IMR-90 (cell line): ENCODE data around the gene ZBTB4. TPM values are rescaled to one million over a fixed set of nuclear protein-coding genes. Genes with fewer than 3 reads are reported as not detected.

Experiments used
- ATAC-seq: fragments of 200-7000 bp; cut with Tn5 transposase; 2 replicates; pipeline ENCODE4 v1.9.1; 2020; ENCODE audit warnings: low read depth, mild to moderate bottlenecking, moderate library complexity
- BruUV-seq: library from RNA; stranded (reverse); fragments of 400-500 nt; replicated peaks from 2 replicates; lab custom pipeline; 2021; lab: Mats Ljungman, UMichigan
- CTCF ChIA-PET: fragments of 300-600 bp; formaldehyde crosslinking; extraction: SDS; loops from one replicate; lab custom pipeline; 2021; ENCODE audit warnings: antibody characterized with exemption; lab: Yijun Ruan, JAX
- POLR2A ChIA-PET: fragments of 300-600 bp; sonication (Branson Sonifier 250); formaldehyde crosslinking; loops from one replicate; lab custom pipeline; 2022; ENCODE audit warnings: antibody characterized with exemption; ENCODE audit not compliant: unreplicated experiment; lab: Charles Lee
- DNase-seq: peaks from one replicate; pipeline ENCODE4 v3.0.0; 2013
- H2AFZ ChIP-seq: replicated peaks from 2 replicates; pipeline ENCODE3; 2013; ENCODE audit warnings: low read length, mild to moderate bottlenecking; ENCODE audit not compliant: poor library complexity
- H2AK5ac ChIP-seq: 2 replicates; pipeline ENCODE4 v1.6.1; 2013; ENCODE audit warnings: low read depth, low read length, inconsistent platforms
- H2AK9ac ChIP-seq: replicated peaks from 2 replicates; pipeline ENCODE3; 2013; ENCODE audit warnings: mild to moderate bottlenecking, low read depth, low read length, moderate library complexity; ENCODE audit not compliant: poor library complexity
- H2BK120ac ChIP-seq: 2 replicates; pipeline ENCODE4 v1.6.1; 2013; ENCODE audit warnings: low read depth, low read length, inconsistent platforms
- H2BK15ac ChIP-seq: 3 replicates; pipeline ENCODE4 v1.6.1; 2013; ENCODE audit warnings: low read depth, low read length, inconsistent platforms
- H2BK20ac ChIP-seq: 2 replicates; pipeline ENCODE4 v1.6.1; 2013; ENCODE audit warnings: low read depth, mild to moderate bottlenecking, inconsistent platforms, low read length, moderate library complexity
- H2BK5ac ChIP-seq: 2 replicates; pipeline ENCODE4 v1.6.1; 2013; ENCODE audit warnings: mild to moderate bottlenecking, low read depth, low read length, inconsistent platforms; ENCODE audit not compliant: poor library complexity, severe bottlenecking
- H3K14ac ChIP-seq: replicated peaks from 2 replicates; pipeline ENCODE4 v1.6.1; 2013; ENCODE audit warnings: low read depth, low read length, inconsistent platforms
- H3K18ac ChIP-seq: 2 replicates; pipeline ENCODE4 v1.6.1; 2013; ENCODE audit warnings: low read depth, low read length, control low read depth
- H3K23ac ChIP-seq: 2 replicates; pipeline ENCODE4 v1.6.1; 2013; ENCODE audit warnings: low read depth, low read length, inconsistent platforms
- H3K27ac ChIP-seq: 2 replicates; pipeline ENCODE4 v1.5.1; 2013; ENCODE audit warnings: mild to moderate bottlenecking, control low read depth, low read length; ENCODE audit not compliant: insufficient read depth
- H3K27me3 ChIP-seq: 2 replicates; pipeline ENCODE4 v1.6.1; 2013; ENCODE audit warnings: low read length; ENCODE audit not compliant: control insufficient read depth, insufficient read depth
- H3K36me3 ChIP-seq: 2 replicates; pipeline ENCODE4 v1.6.1; 2013; ENCODE audit warnings: low read length, mixed read lengths; ENCODE audit not compliant: control insufficient read depth, insufficient read depth
- H3K4ac ChIP-seq: 2 replicates; pipeline ENCODE4 v1.6.1; 2013; ENCODE audit warnings: low read depth, low read length, inconsistent platforms
- H3K4me1 ChIP-seq: 2 replicates; pipeline ENCODE4 v1.6.1; 2013; ENCODE audit warnings: low read length, mixed read lengths; ENCODE audit not compliant: control insufficient read depth, insufficient read depth
- H3K4me2 ChIP-seq: 2 replicates; pipeline ENCODE4 v1.6.1; 2013; ENCODE audit warnings: low read depth, mild to moderate bottlenecking, control low read depth, low read length, moderate library complexity
- H3K4me3 ChIP-seq: 2 replicates; pipeline ENCODE4 v1.5.1; 2013; ENCODE audit warnings: low read depth, mild to moderate bottlenecking, control low read depth, low read length, moderate library complexity; ENCODE audit not compliant: insufficient read depth
- H3K56ac ChIP-seq: 2 replicates; pipeline ENCODE4 v1.6.1; 2013; ENCODE audit warnings: low read length, inconsistent platforms; ENCODE audit not compliant: insufficient read depth; ENCODE audit errors: extremely low read depth
- H3K79me1 ChIP-seq, 2 experiments: 2 replicates each; pipeline ENCODE4 v1.6.1; 2013; ENCODE audit warnings: low read length in 2 of 2, inconsistent platforms in 1 of 2, low read depth in 1 of 2
- H3K9ac ChIP-seq: 2 replicates; pipeline ENCODE4 v1.6.1; 2013; ENCODE audit warnings: low read depth, low read length, control low read depth
- H3K9me1 ChIP-seq: 2 replicates; pipeline ENCODE4 v1.6.1; 2013; ENCODE audit warnings: low read length, inconsistent platforms; ENCODE audit not compliant: insufficient read depth
- H3K9me3 ChIP-seq: 2 replicates; pipeline ENCODE4 v1.6.1; 2013; ENCODE audit warnings: low read length; ENCODE audit not compliant: control insufficient read depth, insufficient read depth
- H4K20me1 ChIP-seq: 2 replicates; pipeline ENCODE4 v1.6.1; 2013; ENCODE audit warnings: low read length, inconsistent platforms; ENCODE audit not compliant: insufficient read depth
- H4K5ac ChIP-seq: 2 replicates; pipeline ENCODE4 v1.6.1; 2013; ENCODE audit warnings: mild to moderate bottlenecking, low read depth, low read length, control low read depth
- H4K8ac ChIP-seq, 2 experiments: 2 replicates each; pipeline ENCODE4 v1.6.1; 2013; ENCODE audit warnings: low read depth in 2 of 2, low read length in 2 of 2, control low read depth in 1 of 2, inconsistent platforms in 1 of 2
- H4K91ac ChIP-seq: 2 replicates; pipeline ENCODE4 v1.6.1; 2013; ENCODE audit warnings: low read depth, low read length, inconsistent platforms; ENCODE audit not compliant: insufficient read depth
- BHLHE40 ChIP-seq: fragments of 150-350 bp; IDR thresholded peaks from 2 replicates; pipeline ENCODE4 v1.6.1; 2016; ENCODE audit warnings: mild to moderate bottlenecking, low read depth, low read length
- CEBPB ChIP-seq: IDR thresholded peaks from 2 replicates; pipeline ENCODE4 v1.6.1; 2012; ENCODE audit warnings: low read depth, low read length, improper control_type of control experiment
- CHD1 ChIP-seq: IDR thresholded peaks from 2 replicates; pipeline ENCODE4 v1.6.1; 2012; ENCODE audit warnings: low read depth, low read length, improper control_type of control experiment
- FOS ChIP-seq: fragments of 150-350 bp; IDR thresholded peaks from 2 replicates; pipeline ENCODE4 v1.6.1; 2016; ENCODE audit warnings: low read depth, low read length
- MAFK ChIP-seq: IDR thresholded peaks from 2 replicates; pipeline ENCODE4 v1.6.1; 2012; ENCODE audit warnings: low read depth, low read length, improper control_type of control experiment
- MAZ ChIP-seq: IDR thresholded peaks from 2 replicates; pipeline ENCODE4 v1.6.1; 2012; ENCODE audit warnings: low read depth, mild to moderate bottlenecking, low read length, improper control_type of control experiment, moderate library complexity, borderline replicate concordance
- MXI1 ChIP-seq: IDR thresholded peaks from 2 replicates; pipeline ENCODE4 v1.6.1; 2012; ENCODE audit warnings: low read depth, mild to moderate bottlenecking, low read length, moderate library complexity, borderline replicate concordance
- NFE2L2 ChIP-seq: fragments of 150-350 bp; IDR thresholded peaks from 2 replicates; pipeline ENCODE4 v1.6.1; 2016; ENCODE audit warnings: low read depth, mild to moderate bottlenecking, low read length
- POLR2A ChIP-seq: IDR thresholded peaks from 2 replicates; pipeline ENCODE4 v1.6.1; 2012; ENCODE audit warnings: mild to moderate bottlenecking, low read depth, low read length
- RAD21 ChIP-seq: IDR thresholded peaks from 2 replicates; pipeline ENCODE4 v1.6.1; 2012; ENCODE audit warnings: low read length, improper control_type of control experiment
- RCOR1 ChIP-seq: IDR thresholded peaks from 2 replicates; pipeline ENCODE4 v1.6.1; 2012; ENCODE audit warnings: mild to moderate bottlenecking, low read length, improper control_type of control experiment; ENCODE audit not compliant: insufficient replicate concordance
- RFX5 ChIP-seq: IDR thresholded peaks from 2 replicates; pipeline ENCODE4 v1.8.0; 2012; ENCODE audit warnings: low read depth, mild to moderate bottlenecking, low read length, moderate library complexity
- SMC3 ChIP-seq: fragments of 150-350 bp; IDR thresholded peaks from 2 replicates; pipeline ENCODE4 v1.6.1; 2016; ENCODE audit warnings: low read depth, mild to moderate bottlenecking, antibody characterized with exemption, low read length, moderate library complexity
- WGBS, 2 experiments: methylation state at CpG; one replicate each; pipeline versions ENCODE4 v1.1.5 to v1.1.7; 2013; ENCODE audit warnings: missing lambda C conversion rate in 2 of 2; ENCODE audit not compliant: insufficient read length in 1 of 2; ENCODE audit errors: extremely low coverage in 2 of 2; 5-methylcytosine and 5-hydroxymethylcytosine counted together
- dilution Hi-C: fragments of 300-500 bp; cut with HindIII; formaldehyde crosslinking; loops from one replicate; pipeline ENCODE4 v1.14.3; 2018; ENCODE audit warnings: low sequenced_read_pairs; ENCODE audit not compliant: unreplicated experiment
- in situ Hi-C: fragments of 300-500 bp; cut with MboI; formaldehyde crosslinking; loops from 3 replicates; pipeline ENCODE4 v1.14.3; 2019; ENCODE audit warnings: low sequenced_read_pairs, inconsistent platforms, mixed read lengths
- intact Hi-C: fragments of 100-400 bp; cut with micrococcal nuclease; formaldehyde crosslinking; loops from 2 replicates; pipeline ENCODE4 v1.10.0; 2022
- polyA plus RNA-seq, 3 experiments: library from polyadenylated mRNA; depleted of rRNA; stranded (reverse); fragments of >200 nt; gene quantifications; 2 replicates each; pipeline ENCODE4 v1.2.3, GENCODE V29; 2012; ENCODE audit warnings: low replicate concordance in 1 of 3
- total RNA-seq: library from RNA; depleted of rRNA; stranded (reverse); fragments of >200 nt; gene quantifications from 2 replicates; pipeline ENCODE4 v1.2.3, GENCODE V29; 2012
- TF ChIP-seq, protein P1 (sequence below): fragments of 150-350 bp; IDR thresholded peaks from 2 replicates; pipeline ENCODE4 v1.6.1; 2016; ENCODE audit warnings: low read depth, mild to moderate bottlenecking, low read length, moderate library complexity, borderline replicate concordance
- TF ChIP-seq, protein P2 (sequence below): fragments of 150-350 bp; IDR thresholded peaks from 2 replicates; pipeline ENCODE4 v1.6.1; 2017; ENCODE audit warnings: mild to moderate bottlenecking, antibody characterized with exemption, low read length, low read depth
- TF ChIP-seq, protein P3 (sequence below): conservative IDR thresholded peaks from 2 replicates; pipeline ENCODE4 v1.5.1; 2012; ENCODE audit warnings: mild to moderate bottlenecking, low read depth, low read length, improper control_type of control experiment

ZBTB4 gene
- total and polyA plus RNA-seq, 2 of the 4 experiments (the other 2 are of a cell fraction) = 6.3 to 20.3 TPM

DNA sequence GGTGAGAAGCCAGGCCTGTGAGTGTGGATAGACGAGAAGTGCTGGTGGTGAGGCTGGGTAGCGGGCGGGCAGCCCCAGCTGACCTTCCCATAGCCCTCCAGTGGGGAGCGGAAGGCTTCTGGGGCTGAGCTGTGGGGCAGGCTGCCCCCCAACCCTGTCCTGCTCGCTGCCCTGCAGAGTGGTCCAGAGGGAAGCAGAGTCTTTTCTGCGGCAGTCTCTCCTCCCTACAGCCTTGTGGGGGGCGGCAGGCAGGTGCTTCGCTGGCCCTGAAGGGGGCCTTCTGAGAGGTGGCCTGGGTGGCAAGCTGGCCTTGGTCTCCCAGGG lies 68.0 kb downstream of the ZBTB4 start:
- DNase-seq (no peak), ATAC-seq (no peak)
- H3K9me3 ChIP-seq = no peaks in the 10 kb centered on the region
- no peak overlapping the region for H3K9ac ChIP-seq
- in situ Hi-C loops = no loop called here
- no TSS peak for BruUV-seq
- dilution Hi-C loops = no loop called here
- H2AFZ ChIP-seq = no peak overlapping the region
- H2BK15ac ChIP-seq = no peak overlapping the region
- H4K91ac ChIP-seq = no peak overlapping the region
- H2BK120ac ChIP-seq = no peak overlapping the region
- H4K5ac ChIP-seq = no peak overlapping the region
- no peak overlapping the region for H2AK5ac ChIP-seq
- H3K4ac ChIP-seq = no peak overlapping the region
- ChIA-PET CTCF (no interaction called here), POLR2A (no interaction called here)
- no peak overlapping the region for H2AK9ac ChIP-seq
- H3K27ac ChIP-seq = no peak overlapping the region
- H4K8ac ChIP-seq = no peak overlapping the region
- 95% methylated on average over 4 of the region's 8 CpGs; no CpG with 5 or more reads in 1 of the 2 experiments for WGBS, 2 experiments
- no peak overlapping the region for H3K23ac ChIP-seq
- no peak overlapping the region for H3K14ac ChIP-seq
- H3K9me1 ChIP-seq = peaks cover 7% of the 10 kb centered on the region; the same call in 1 of the 2 replicates
- H3K79me1 ChIP-seq = peaks cover 0 to 18% of the 10 kb centered on the region in 2 experiments; a peak in 3 of 4 replicates
- no peak overlapping the region for H3K18ac ChIP-seq
- intact Hi-C loops = no loop called here
- no peak overlapping the region for H2BK20ac ChIP-seq
- no peak overlapping the region for H3K4me2 ChIP-seq
- H2BK5ac ChIP-seq = no peak overlapping the region
- no peaks in the 10 kb centered on the region for H3K27me3 ChIP-seq
- no peak overlapping the region for H3K4me3 ChIP-seq
- H3K56ac ChIP-seq = no peak overlapping the region
- H4K20me1 ChIP-seq = peaks cover 11% of the 10 kb centered on the region
- H3K36me3 ChIP-seq = peaks cover 45% of the 10 kb centered on the region
- peaks cover 7% of the 10 kb centered on the region for H3K4me1 ChIP-seq
- TF ChIP-seq MAFK (no peak), RAD21 (no peak), MXI1 (no peak), SMC3 (no peak), FOS (no peak), RCOR1 (no peak), CEBPB (no peak), MAZ (no peak), CHD1 (no peak), POLR2A (no peak), BHLHE40 (no peak), RFX5 (no peak), NFE2L2 (no peak)
- TF ChIP-seq, protein P1, sequence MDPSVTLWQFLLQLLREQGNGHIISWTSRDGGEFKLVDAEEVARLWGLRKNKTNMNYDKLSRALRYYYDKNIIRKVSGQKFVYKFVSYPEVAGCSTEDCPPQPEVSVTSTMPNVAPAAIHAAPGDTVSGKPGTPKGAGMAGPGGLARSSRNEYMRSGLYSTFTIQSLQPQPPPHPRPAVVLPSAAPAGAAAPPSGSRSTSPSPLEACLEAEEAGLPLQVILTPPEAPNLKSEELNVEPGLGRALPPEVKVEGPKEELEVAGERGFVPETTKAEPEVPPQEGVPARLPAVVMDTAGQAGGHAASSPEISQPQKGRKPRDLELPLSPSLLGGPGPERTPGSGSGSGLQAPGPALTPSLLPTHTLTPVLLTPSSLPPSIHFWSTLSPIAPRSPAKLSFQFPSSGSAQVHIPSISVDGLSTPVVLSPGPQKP = no peak
- TF ChIP-seq, protein P2, sequence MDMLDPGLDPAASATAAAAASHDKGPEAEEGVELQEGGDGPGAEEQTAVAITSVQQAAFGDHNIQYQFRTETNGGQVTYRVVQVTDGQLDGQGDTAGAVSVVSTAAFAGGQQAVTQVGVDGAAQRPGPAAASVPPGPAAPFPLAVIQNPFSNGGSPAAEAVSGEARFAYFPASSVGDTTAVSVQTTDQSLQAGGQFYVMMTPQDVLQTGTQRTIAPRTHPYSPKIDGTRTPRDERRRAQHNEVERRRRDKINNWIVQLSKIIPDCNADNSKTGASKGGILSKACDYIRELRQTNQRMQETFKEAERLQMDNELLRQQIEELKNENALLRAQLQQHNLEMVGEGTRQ = no peak
- TF ChIP-seq, protein P3, sequence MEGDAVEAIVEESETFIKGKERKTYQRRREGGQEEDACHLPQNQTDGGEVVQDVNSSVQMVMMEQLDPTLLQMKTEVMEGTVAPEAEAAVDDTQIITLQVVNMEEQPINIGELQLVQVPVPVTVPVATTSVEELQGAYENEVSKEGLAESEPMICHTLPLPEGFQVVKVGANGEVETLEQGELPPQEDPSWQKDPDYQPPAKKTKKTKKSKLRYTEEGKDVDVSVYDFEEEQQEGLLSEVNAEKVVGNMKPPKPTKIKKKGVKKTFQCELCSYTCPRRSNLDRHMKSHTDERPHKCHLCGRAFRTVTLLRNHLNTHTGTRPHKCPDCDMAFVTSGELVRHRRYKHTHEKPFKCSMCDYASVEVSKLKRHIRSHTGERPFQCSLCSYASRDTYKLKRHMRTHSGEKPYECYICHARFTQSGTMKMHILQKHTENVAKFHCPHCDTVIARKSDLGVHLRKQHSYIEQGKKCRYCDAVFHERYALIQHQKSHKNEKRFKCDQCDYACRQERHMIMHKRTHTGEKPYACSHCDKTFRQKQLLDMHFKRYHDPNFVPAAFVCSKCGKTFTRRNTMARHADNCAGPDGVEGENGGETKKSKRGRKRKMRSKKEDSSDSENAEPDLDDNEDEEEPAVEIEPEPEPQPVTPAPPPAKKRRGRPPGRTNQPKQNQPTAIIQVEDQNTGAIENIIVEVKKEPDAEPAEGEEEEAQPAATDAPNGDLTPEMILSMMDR = no peak
